Ishikawa (cell line): Measurements from ENCODE around the gene DLEC1.

Experiments used
- CEBPB ChIP-seq: IDR thresholded peaks from 2 replicates; pipeline ENCODE4 v1.6.1; 2012
- CREB1 ChIP-seq: IDR thresholded peaks from 2 replicates; pipeline ENCODE4 v1.6.1; 2012; ENCODE audit warnings: low read depth
- EGR1 ChIP-seq: IDR thresholded peaks from 2 replicates; pipeline ENCODE4 v1.6.1; 2012
- EP300 ChIP-seq: IDR thresholded peaks from 2 replicates; pipeline ENCODE4 v1.6.1; 2012; ENCODE audit warnings: borderline replicate concordance
- FOXM1 ChIP-seq: IDR thresholded peaks from 2 replicates; pipeline ENCODE4 v1.6.1; 2012; ENCODE audit warnings: low read depth, borderline replicate concordance
- NFIC ChIP-seq: IDR thresholded peaks from 2 replicates; pipeline ENCODE4 v1.6.1; 2012
- RAD21 ChIP-seq: IDR thresholded peaks from 2 replicates; pipeline ENCODE4 v1.6.1; 2012; ENCODE audit warnings: low read depth
- TAF1 ChIP-seq: IDR thresholded peaks from 2 replicates; pipeline ENCODE4 v1.6.1; 2012; ENCODE audit warnings: low read depth, mild to moderate bottlenecking
- TEAD4 ChIP-seq: IDR thresholded peaks from 2 replicates; pipeline ENCODE4 v1.6.1; 2012
- YY1 ChIP-seq: IDR thresholded peaks from 2 replicates; pipeline ENCODE4 v1.6.1; 2012; ENCODE audit warnings: low read depth
- ZBTB7A ChIP-seq: IDR thresholded peaks from 2 replicates; pipeline ENCODE4 v1.6.1; 2012; ENCODE audit warnings: low read depth
- TF ChIP-seq, protein P1 (sequence below): IDR thresholded peaks from 2 replicates; pipeline ENCODE4 v1.6.1; 2012; ENCODE audit warnings: low read depth, mild to moderate bottlenecking
- TF ChIP-seq, protein P2 (sequence below): IDR thresholded peaks from 2 replicates; pipeline ENCODE4 v1.6.1; 2012
- TF ChIP-seq, protein P3 (sequence below): IDR thresholded peaks from 2 replicates; pipeline ENCODE4 v1.6.1; 2012

DNA sequence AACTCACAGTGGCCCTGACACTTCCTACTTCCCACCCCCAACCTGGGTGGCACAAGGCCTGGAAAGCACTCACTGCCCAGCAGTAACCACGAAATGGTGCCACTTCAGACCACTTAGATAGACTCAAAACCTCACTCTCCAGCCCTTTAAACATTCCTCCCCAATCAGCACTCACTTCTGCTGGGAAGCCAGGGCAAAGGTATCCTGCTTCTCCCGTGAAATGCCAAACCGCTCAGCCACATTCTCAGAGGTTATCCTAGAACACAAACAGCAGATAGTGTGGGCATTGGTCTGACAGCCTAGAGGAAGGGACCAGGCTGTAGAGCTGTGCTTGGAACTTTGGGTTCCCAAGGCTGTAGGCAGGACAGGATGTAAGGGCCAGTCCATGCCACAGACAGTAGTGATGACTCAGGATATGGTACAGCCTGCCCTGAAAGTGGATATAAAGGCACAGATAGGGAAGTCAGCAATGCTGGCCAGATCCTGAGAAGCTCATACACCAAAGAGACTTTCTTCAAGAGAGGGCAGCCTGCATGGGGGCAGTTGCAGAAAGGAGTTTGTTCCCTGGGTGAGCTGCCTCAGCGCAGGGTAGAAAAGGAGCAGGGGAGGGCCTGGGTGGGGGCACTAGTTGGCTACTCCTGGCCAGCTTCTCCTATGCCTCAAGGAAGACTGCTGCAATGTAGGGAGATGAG lies 88.7 kb downstream of the DLEC1 start:
- no peak for TF ChIP-seq ZBTB7A
- no peak for TF ChIP-seq NFIC
- TF ChIP-seq, protein P1, sequence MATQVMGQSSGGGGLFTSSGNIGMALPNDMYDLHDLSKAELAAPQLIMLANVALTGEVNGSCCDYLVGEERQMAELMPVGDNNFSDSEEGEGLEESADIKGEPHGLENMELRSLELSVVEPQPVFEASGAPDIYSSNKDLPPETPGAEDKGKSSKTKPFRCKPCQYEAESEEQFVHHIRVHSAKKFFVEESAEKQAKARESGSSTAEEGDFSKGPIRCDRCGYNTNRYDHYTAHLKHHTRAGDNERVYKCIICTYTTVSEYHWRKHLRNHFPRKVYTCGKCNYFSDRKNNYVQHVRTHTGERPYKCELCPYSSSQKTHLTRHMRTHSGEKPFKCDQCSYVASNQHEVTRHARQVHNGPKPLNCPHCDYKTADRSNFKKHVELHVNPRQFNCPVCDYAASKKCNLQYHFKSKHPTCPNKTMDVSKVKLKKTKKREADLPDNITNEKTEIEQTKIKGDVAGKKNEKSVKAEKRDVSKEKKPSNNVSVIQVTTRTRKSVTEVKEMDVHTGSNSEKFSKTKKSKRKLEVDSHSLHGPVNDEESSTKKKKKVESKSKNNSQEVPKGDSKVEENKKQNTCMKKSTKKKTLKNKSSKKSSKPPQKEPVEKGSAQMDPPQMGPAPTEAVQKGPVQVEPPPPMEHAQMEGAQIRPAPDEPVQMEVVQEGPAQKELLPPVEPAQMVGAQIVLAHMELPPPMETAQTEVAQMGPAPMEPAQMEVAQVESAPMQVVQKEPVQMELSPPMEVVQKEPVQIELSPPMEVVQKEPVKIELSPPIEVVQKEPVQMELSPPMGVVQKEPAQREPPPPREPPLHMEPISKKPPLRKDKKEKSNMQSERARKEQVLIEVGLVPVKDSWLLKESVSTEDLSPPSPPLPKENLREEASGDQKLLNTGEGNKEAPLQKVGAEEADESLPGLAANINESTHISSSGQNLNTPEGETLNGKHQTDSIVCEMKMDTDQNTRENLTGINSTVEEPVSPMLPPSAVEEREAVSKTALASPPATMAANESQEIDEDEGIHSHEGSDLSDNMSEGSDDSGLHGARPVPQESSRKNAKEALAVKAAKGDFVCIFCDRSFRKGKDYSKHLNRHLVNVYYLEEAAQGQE = no peak
- TF ChIP-seq TAF1 = no peak
- TF ChIP-seq EGR1 = no peak
- no peak for TF ChIP-seq EP300
- TF ChIP-seq, protein P2, sequence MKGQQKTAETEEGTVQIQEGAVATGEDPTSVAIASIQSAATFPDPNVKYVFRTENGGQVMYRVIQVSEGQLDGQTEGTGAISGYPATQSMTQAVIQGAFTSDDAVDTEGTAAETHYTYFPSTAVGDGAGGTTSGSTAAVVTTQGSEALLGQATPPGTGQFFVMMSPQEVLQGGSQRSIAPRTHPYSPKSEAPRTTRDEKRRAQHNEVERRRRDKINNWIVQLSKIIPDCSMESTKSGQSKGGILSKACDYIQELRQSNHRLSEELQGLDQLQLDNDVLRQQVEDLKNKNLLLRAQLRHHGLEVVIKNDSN = no peak
- no peak for TF ChIP-seq YY1
- TF ChIP-seq TEAD4 = no peak
- TF ChIP-seq RAD21 = no peak
- TF ChIP-seq, protein P3, sequence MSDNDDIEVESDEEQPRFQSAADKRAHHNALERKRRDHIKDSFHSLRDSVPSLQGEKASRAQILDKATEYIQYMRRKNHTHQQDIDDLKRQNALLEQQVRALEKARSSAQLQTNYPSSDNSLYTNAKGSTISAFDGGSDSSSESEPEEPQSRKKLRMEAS = no peak
- no peak for TF ChIP-seq CREB1
- no peak for TF ChIP-seq FOXM1
- no peak for TF ChIP-seq CEBPB
